Measurements from ENCODE around the gene TMPRSS12.
"Not testable (repeated sequence)": the region's sequence is repeated elsewhere in the genome, so short reads cannot be mapped to it uniquely, and the experiment has no call there.

Gene TMPRSS12

DNA sequence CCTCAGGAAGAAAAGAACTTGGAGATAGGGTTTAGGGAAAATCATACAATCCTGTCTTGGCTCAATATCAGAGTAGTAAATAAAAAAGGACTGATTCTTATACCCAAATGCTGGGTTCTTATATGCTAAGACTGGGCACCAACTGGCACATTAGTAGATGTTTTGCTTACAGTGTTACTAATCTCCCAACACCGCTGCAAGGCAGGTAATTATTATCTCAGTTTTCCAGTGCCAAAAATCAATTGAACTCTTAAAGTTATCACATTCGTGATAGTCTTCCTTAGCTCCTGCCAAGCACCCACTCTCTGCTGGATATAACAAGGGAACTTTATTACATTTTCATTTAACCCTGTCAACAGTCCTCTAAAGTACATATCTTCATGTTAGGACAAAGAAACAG, 84.6 kb downstream of the TMPRSS12 start:
- no peak for DNase-seq

DNA sequence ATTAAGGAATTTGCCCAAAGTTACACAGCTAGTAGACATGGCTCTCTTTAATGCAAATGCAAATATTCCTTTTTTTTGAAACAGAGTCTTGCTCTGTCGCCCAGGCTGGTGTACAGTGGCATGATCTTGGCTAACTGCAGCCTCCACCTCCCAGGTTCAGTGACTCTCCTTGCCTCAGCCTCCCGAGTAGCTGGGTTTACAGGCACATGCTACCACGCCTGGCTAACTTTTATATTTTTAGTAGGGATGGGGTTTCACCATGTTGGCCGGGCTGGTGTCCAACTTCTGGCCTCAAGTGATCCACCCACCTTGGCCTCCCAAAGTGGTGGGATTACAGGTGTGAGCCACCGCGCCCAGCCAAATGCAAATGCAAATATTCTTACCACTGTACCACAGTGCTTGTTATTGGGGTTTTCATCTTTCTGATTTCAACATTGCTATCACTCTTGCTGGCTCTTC, 85.1 kb downstream of the TMPRSS12 start:
- no peak for DNase-seq

DNA sequence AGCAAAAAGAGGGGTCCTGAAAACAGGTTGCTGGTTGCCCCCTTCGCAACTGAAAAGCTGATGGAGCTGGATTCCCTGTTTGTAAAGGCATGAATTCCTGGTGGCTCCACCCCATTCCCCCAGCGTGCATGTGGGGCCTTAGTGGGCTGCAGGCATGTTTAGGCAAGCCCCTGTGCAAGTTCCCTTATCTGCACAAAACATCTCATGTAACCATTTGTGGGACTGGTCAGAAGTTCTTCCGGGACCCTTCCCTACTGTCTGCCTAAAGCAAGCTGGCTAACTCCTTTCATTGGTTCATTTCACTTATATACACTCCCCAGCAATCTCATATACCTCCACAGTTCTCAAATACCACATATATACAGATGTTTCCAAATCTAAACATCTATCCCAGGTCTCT, 85.7 kb downstream of the TMPRSS12 start:
- no peak for DNase-seq

DNA sequence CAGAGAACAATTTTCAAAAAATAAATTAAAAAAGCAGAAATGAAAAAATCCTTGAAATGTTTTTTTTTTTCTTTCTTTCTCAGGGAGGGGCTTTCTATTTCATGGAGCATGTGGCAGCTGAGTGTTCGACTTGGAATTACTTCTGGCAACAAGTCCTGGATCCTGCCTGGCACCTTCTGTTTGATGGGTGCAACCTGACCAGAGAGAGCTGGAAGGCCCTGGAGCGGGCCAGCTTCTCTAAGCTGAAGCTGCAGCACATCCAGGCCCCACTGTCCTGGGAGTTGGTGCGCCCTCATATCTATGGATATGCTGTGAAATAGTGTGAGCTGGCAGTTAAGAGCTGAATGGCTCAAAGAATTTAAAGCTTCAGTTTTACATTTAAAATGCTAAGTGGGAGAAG, 87.1 kb downstream of the TMPRSS12 start:
- DNase-seq = no peak

DNA sequence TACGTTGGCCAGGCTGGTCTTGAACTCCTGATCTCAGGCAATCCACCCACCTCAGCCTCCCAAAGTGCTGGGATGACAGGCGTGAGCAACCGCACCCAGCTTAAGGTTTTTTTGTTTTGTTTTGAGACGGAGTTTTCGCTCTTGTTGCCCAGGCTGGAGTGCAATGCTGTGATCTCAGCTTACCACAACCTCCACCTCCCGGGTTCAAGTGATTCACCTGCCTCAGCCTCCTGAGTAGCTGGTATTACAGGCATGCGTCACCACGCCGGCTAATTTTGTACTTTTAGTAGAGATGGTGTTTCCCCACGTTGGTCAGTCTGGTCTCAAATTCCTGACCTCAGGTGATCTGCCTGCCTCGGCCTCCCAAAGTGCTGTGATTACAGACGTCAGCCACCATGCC, 87.8 kb downstream of the TMPRSS12 start:
- not testable (repeated sequence) for DNase-seq

DNA sequence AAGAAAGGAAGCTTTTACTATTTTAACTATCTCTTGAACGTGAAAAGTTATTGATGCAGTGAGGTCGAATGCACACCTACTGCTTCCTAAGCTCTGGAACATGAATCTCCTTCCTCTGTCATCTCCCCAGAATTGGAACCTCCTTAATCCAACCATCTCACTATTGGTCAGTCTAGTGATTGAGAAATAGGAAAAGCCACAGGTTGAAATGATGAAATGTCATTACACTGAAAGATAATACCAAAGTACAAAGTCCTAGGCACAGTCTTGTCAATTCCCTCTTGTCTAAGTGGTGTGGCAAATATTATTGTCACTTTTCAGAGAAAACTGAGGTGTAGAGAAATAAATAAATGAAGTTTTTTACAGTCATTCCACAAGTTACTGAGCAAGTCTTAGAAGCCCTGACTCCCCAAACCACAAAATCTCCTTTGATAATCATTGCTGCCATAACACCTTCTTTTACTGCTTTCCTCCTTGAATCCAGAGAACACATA, 90.1 kb downstream of the TMPRSS12 start:
- DNase-seq = no peak

DNA sequence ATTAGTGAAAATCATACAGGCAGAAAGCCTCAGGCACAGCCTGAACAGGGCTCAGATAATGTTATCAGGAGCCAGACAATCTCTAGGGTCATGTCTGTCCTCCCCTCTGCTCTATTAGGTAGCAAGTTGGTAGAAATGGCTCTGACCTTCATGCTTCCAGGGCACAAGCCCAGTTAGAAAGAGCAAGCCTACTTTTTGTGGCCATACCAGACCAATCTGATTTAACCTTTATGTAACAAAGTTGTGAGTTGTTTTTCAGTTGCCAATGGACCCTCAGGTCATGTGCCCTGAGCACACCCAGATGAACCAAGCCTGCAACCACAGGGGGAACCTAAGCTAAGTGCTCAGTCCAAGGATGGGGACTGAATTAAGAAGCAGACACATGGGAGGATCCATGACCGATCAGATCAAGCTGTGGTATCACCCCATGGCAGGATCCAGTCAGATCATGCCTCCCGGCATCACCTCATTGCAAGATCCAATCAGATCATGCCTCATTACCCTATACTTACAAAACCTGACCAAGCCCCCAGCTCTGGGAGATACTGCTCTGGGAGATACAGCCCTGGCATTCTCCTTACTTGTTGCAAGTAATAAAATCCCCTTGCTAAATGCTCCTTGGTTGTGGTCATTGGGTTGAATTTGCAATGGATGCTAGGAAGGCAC, 90.9 kb downstream of the TMPRSS12 start:
- no peak for DNase-seq

DNA sequence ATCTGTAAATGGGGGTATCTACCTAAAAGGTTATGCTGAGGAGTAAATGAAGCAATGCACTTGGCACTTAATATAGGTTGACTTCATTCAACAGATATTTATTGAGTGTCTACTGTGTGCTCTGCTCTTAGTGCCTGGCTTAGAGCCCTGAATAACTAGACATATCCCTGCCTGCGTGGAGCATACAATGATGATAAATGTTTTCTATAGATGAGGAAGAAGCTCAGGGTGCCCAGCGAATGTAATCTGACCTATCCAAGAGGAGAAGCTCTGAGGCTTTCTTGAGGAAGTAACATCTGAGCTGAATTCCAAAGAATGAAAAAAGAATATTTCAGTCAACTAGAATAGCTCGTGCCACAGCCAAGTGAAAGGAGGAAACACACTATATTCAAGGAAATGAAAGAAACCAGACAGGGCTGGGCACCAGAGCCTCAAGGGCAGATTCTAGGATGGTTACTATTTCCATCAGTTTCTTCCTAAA, 91.7 kb downstream of the TMPRSS12 start:
- no peak for DNase-seq

DNA sequence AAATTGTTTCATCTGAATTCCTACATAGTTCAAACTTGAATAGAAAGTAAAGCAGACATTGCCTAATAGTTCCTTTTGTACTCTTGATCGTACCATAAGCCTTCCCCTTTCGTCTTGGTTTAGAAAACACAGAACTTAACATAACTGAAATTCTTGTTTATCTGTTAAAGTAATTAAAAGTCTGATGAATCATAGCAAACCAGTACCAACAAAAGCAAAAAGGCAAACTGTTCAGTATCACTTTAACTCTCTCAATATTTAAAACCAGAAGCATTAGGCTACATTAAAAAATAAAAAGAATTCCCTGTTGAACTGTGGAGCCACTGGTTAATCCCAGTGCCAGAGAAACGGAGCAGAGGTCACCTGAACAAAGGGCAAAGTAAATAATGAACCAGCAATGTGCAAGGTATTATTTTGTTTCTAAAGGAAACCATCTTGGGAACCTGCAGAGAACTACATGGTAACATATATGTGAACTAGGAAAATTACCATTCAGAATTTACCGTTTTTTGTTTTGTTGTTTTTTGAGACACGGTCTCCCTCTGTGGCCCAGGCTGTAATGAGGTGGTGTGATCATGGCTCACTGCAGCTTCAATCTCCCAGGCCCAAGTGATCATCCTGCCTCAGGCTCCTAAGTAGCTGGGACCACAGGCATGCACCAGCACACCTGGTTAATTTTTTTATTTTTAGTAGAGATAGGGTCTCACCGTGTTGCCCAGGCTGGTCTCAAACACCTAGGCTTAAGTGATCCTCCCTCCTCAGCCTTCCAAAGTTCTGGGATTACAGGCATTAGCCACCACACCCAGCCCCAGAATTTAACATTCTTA, 92.5 kb downstream of the TMPRSS12 start:
- no peak for DNase-seq

DNA sequence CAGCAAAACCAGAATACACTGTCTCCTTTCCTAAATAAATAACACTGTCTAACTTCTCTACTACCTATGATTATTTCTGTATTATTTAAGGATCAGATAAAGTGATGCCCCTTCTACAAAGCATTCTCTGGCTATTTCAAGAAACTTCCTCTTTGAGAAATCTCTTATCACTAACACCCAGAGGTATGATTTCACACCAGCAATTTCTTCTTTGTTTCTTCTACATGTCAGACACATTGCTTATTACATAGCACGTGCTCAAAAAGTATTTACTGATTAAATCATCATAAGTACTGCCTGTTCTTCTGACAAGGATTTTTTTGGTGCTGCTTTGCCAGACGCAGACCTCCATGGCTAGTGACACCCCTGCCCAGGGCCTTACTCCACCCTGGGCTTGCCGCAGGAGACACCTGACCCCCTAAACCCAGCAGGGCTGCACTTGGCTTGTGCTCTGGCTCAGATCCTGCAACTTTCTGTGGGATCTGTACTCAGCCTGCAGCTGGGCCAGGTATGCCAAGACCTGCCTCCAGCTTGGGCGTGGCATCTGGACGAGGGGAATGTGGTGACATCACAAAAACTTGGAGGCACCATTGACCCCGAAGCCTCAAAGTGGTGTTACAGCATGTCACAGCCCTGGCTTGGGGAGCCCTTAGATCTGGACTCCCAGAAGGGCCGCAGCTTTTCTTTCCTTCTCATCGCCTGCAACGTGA, 94.2 kb downstream of the TMPRSS12 start:
- no peak for DNase-seq

Data from activated T-cell treated with anti-CD3 and anti-CD28 coated beads for 4 hours (primary cell).